GM21825 (cell line): ENCODE data around the gene ZNF385B.

Experiments
- ATAC-seq: cut with Tn5 transposase; IDR thresholded peaks from one replicate; pipeline ENCODE4 v1.9.1; 2021; ENCODE audit warnings: mild to moderate bottlenecking, moderate library complexity; ENCODE audit not compliant: unreplicated experiment

ZNF385B gene

DNA sequence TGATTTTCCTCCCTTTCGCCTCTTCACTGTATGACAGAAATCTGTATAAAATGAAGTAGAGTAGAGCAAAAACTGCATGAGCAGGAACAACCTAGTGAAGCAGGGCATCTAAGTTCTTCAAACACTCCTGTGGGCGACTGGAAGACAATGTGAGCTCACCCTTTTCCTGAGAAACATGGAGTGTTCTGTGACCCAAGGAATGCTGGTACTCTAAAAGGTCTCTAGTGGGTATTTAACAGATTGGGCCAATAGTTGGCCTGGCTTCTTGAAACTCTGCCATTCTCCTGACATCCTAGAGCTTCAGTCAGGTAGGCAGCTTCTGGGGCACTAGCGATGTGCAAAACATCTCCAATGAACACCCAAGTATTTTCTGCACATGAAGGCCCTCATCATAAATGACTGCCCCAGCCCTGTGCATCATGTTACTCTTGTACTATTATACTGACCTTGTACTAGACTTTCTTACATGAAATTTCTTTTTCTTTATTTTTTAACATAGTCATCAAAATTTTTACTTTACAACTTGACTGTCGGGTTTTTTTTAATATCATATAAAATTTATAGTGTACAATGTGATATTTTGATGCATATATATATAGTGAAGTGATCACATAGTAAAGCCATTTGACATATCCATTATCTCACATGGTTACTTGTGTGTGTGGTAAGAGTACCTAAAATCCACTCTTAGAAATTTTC, 302.2 kb downstream of the ZNF385B start:
- ATAC-seq, result no peak

DNA sequence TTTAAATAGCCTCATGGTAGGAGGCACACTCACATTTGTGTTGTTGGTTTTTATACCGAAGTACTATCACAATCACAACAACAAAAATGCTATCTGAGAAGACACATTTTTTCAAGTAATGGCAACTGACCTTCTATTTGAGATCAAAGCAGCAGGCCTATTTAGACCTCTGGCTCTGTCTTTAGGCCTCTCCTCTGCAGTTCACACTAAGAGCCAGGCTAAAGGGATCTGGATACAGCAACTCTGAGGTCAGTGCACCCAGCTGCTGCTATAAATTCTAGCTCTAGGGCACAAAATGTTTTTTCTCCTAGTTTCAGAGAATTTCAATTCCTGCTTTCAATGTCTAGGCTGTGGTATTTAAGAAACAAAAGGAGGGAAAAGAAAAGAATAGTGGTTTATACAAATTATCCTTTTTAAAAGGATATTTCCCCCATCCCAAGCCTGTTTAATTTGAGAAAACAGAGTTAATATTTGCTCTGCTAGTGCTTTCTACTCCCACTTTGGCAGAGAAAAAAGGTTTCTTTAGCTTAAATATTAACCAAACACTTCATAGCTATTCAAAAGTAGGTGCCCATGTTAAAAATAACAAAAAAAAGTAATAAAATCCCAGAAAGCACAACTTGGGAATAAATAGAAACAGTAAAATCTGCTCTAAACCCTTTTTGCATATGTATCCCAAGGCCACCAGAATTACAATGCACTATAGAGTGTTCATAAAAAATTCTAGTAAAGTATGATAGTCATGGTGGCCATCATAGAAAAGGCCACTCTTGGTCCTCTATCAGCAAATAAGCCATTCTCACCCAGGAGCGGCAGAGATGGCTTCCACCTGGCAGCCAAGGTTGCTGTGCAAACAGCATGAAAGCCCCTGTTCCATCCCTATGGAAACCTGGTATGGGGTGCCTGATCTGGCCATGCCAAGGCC, 303.1 kb downstream of the ZNF385B start:
- no peak for ATAC-seq

- ATAC-seq, result no peak
Measured at GRCh38 chr2:179556425-179556824, 305.0 kb downstream of the ZNF385B start.

- no peak for ATAC-seq
Measured at GRCh38 chr2:179555691-179556283, 305.6 kb downstream of the ZNF385B start.

DNA sequence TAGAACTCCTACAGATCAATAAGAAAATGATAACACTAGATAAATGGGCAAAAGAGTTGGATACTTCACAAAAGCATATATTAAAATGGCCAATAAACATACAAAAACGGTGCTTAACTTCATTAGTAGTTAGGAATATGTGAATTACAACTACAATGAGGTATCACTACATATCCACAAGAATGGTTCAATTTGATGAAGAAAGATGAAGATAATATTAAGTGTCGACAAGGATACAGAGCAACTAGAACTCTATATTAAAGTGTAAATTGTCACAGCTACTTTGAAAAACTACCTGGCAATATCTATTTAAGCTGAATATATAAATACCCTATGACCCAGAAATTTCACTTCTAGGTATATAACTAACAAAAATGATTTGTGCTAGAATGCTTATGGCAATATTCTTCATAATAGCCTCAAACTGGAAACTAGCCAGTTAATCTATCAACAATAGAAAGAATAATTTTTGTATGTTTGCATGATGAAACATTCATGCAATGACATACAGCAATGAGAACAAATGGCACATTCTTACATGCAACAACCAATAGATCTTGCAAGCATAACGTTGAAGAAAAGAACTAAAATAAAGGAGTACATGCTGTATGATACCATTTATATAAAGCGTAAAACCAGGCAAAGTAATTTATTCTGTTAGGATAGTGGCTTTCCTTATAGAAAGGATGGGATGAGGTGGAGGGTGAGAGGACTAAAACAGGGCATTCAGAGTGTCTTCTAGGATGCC, 306.6 kb downstream of the ZNF385B start:
- ATAC-seq, result no peak

DNA sequence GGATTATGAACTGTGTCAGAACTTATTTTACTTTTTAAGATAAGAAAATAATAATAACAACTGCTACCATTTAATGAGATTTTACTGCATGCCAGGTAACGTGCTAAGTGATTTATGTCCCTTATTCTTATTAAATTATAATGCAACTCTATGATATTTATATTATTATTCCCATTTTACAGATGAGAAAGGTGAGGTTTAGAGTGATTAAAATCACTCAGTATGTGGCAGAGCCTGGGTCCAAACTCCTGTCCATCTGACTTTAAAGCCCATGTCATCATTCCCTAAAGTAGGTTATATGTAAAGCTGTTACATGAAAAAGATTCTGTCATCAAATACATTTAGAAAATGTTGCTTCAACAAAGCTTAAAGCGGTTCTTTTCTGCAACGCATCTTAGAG, 308.0 kb downstream of the ZNF385B start:
- ATAC-seq, result no peak

DNA sequence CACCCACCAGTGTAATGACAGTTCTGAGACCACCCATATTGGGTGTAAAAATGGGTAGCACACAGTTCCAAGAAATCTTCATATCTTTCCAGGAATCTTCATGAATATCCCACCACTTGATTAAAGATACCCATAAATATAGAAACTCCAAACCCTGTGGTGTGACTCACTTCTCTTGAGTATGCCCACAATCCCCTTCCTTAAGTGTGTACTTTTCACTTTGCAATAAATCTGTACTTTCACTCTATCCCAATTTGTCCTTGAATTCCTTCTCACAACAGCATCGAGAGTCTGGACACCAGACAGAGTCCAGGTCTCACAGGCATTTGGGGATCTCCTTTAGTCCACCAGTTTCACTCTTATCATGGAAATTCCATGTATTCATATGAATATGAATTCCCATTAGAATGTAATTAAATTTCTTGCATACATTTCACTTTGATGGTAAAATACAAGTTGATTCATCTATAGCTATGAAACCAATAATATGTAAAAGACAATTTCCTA, 309.8 kb downstream of the ZNF385B start:
- ATAC-seq, result no peak

DNA sequence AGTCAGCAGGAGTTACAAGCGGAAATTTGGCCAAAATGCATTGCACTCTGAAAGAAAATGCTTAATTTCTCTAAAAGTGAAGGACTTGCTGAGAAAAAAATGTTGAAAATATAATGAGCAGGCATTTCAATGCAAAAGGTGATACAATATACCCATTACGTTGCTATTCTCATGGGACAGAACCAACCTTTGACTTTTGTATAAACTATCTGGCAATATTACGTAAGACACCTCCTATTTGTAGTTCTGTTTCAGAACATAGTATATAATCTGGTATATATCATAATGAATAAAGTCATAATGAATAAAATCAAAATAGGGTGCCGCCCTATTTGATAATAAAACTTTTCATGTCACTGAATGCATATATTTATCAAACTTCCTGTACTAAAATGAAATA, 310.6 kb downstream of the ZNF385B start:
- no peak for ATAC-seq

DNA sequence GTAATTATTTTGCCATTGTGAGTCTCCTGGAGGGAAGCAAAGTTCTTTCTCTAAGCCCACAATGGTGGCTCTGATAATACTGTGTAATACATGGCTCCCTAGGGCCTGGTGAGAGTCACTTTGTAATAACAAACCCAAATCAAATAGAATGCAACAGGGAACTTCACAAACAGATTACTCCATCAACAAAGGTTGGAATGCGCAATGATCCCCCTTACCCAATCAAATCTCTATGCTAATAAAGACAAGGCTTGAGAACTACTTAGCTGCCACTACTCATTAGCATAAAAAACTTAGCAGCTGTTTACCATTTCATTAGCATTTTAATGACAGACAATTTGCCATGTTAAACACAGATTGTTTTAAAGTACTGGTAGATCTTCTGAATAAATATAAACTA, 311.2 kb downstream of the ZNF385B start:
- no peak for ATAC-seq

- ATAC-seq, result no peak
Measured at GRCh38 chr2:179546656-179547055, 314.8 kb downstream of the ZNF385B start.

- no peak for ATAC-seq
Measured at GRCh38 chr2:179545024-179545423, 316.4 kb downstream of the ZNF385B start.

DNA sequence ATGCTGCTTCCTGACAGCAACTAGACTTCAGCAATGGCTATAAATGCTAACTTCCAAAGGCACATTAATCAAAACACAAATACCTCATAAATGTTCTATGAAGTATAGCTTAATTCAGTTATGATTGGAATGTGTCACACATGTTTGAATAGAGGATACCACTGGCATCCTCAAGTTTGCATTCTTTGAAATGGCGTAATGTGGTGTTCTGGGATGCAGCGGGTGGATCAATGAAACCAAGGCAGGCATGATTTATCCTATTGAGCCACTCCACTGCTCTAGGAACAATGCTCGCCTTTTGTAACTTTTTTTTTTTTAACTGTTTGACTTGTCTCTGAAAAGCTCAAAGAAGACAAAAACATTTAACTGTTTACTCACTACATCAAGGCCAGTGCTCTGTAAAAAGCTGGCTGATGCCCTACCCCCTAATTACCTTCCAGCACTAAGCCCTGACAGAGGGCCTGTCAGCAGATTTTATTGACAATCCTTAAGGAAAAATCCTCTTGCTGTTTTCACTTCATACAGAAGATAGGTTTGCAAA, 318.0 kb downstream of the ZNF385B start:
- no peak for ATAC-seq

DNA sequence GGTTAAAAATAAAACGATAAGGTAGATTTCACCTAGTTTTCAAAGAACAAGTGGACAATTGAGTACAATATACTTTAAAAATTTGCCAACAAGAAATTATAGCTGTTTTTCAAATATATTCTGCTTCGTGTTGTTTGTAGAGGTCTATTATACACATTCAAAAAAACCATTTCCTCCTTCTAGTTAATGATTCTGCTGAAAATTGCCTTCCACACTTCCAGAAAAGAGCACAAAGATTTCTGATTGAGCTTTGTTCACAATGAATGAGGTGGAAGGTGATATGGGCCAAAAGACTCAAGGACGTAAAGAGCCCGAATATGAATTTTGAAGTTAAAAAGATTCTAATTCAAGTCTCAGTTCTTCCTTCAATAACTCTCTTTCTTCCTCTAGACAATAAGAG, 319.8 kb downstream of the ZNF385B start:
- ATAC-seq, result no peak

DNA sequence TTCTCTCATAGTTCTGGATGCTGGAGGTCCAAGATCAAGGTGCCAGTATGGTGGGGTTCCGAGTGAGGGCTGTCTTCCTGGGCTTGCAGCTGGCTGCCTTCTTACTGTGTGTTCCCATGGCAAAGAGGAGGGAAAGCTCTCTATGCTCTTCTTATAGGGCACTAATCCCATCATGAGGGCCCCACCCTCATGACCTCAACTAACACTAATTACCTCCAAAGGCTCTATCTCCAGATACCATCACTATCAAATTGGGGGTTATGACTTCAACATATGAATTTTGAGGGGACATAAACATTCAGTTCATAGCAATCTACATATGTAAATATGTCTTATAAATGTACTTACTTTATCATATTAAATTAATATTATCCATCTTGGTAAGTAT, 322.3 kb downstream of the ZNF385B start:
- no peak for ATAC-seq

- no peak for ATAC-seq
Measured at GRCh38 chr2:179538406-179539123, 322.8 kb downstream of the ZNF385B start.

DNA sequence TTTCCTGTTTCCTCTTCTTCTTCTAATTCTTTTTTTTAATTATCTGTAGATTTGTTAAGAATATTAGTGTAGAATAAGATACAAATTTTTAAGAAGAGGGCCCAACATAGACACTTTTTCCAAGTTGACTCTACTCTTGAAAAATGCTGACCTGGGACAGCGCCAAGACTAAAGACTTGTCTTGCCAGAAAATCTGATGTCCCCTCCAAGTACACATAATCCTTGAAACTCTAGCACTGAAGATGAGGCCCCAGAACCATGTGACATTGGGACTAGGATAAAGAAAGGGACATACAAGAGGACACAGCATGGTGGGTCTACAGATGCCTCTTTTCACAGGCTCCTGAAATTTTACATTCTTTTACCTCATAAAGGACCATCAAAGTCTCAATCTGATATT, 325.2 kb downstream of the ZNF385B start:
- ATAC-seq, result no peak

GRCh38 chr2:179533875-179534274, 327.5 kb downstream of the ZNF385B start:
- no peak for ATAC-seq

- no peak for ATAC-seq
Measured at GRCh38 chr2:179532863-179533278, 328.5 kb downstream of the ZNF385B start.

GRCh38 chr2:179528576-179529069, 332.8 kb downstream of the ZNF385B start:
- ATAC-seq, result no peak

- no peak for ATAC-seq
Measured at GRCh38 chr2:179525340-179525739, 336.1 kb downstream of the ZNF385B start.
